Stomach (tissue), 9 donors: ENCODE results near the gene FAM83F. TPM values are rescaled to one million over a fixed set of nuclear protein-coding genes. Genes with fewer than 3 reads are reported as not detected.
A peak's percentile ranks its signal among the peaks of the same experiment; 100 is the strongest.

Experiments used
- DNase-seq, 2 donors: peaks; one replicate each; pipeline versions ENCODE4 v3.0.0 to v3.0.0-alpha.2; 2013 to 2019
- H3K27ac ChIP-seq, 5 donors: fragments of 200-600 bp in 4 of 5; sonication (generic) in 4 of 5; one replicate each; pipeline ENCODE4 v1.5.1; 2013 to 2019; ENCODE audit warnings: mild to moderate bottlenecking in 1 of 5, moderate library complexity in 1 of 5
- H3K27me3 ChIP-seq, 3 donors: fragments of 200-600 bp; sonication (generic); one replicate each; pipeline ENCODE4 v1.5.1; 2017 to 2019; ENCODE audit warnings: mixed run types in 1 of 3
- H3K36me3 ChIP-seq, 4 donors: fragments of 200-600 bp; sonication (generic); 1 replicate in 3 of 4; 2 replicates in 1 of 4; pipeline ENCODE4 v1.5.1; 2016 to 2019
- H3K4me1 ChIP-seq, 4 donors: fragments of 200-600 bp; sonication (generic); one replicate each; pipeline ENCODE4 v1.5.1; 2016 to 2019
- H3K4me3 ChIP-seq, 4 donors: fragments of 200-600 bp; sonication (generic) in 3 of 4; one replicate each; pipeline ENCODE4 v1.5.1; 2016 to 2019; ENCODE audit warnings: mild to moderate bottlenecking in 1 of 4
- H3K9me3 ChIP-seq, 4 donors: fragments of 200-600 bp; sonication (generic); one replicate each; pipeline ENCODE4 v1.5.1; 2016 to 2019
- EP300 ChIP-seq: sonication (generic); formaldehyde crosslinking; IDR thresholded peaks from one replicate; pipeline ENCODE4 v1.6.1; 2017; ENCODE audit warnings: antibody characterized with exemption
- POLR2A ChIP-seq, 4 donors: fragments of 450-650 bp; IDR thresholded peaks; one replicate each; pipeline ENCODE4 v1.6.1; 2016; ENCODE audit warnings: antibody characterized with exemption in 4 of 4, control low read depth in 2 of 4, mild to moderate bottlenecking in 1 of 4, moderate library complexity in 1 of 4
- POLR2AphosphoS5 ChIP-seq, 3 donors: sonication (generic); formaldehyde crosslinking; IDR thresholded peaks; one replicate each; pipeline ENCODE4 v1.6.1; 2016; ENCODE audit warnings: antibody characterized with exemption in 3 of 3
- whole genome bisulfite sequencing, 5 donors: extraction: QIAGEN DNeasy Blood & Tissue Kit in 3 of 5; methylation state at CpG; one replicate each; pipeline versions ENCODE4 v1.1.5 to v1.1.7; 2013 to 2018; 5-methylcytosine and 5-hydroxymethylcytosine counted together
- intact Hi-C: fragments of 100-400 bp; cut with DNase I; formaldehyde crosslinking; loops from one replicate; pipeline ENCODE4 v1.15.1; 2023; ENCODE audit warnings: low total_unique reads
- polyA plus RNA-seq, 3 donors: library from polyadenylated mRNA; stranded (reverse); fragments of 200-250 nt; gene quantifications; one replicate each; pipeline ENCODE4 v1.2.3, GENCODE V29; 2013
- total RNA-seq, 5 donors: library from RNA; depleted of rRNA; stranded (reverse); fragments of >200 nt; gene quantifications; one replicate each; pipeline versions ENCODE4 v1.1.0 to v1.2.3, GENCODE V29; 2014 to 2016
- TF ChIP-seq, protein P1 (sequence below), 7 experiments: fragments of 450-650 bp in 4 of 7; fragments of 200-600 bp in 3 of 7; sonication (generic) in 3 of 7; IDR thresholded peaks; one replicate each; pipeline ENCODE4 v1.5.1; 2016 to 2019; ENCODE audit warnings: antibody characterized with exemption in 7 of 7, control low read depth in 2 of 7, mild to moderate bottlenecking in 1 of 7
- donor health status: healthy with polysubstance abuse.
- donor health status: Bipolar disorder and iron deficiency.
- donor health status: healthy.

The FAM83F gene
- total and polyA plus RNA-seq, 8 donors, result under 0.01 to 17.4 (median 7.6) TPM

GRCh38 chr22:40050258-40050657 lies 55.5 kb downstream of the FAM83F start:
- WGBS, 5 donors, result 66 to 85% (median 76%) methylated on average over 3 of the region's 3 CpGs
- Histone ChIP-seq H3K27ac (peak overlapping the region in 1 of 5 donors; percentile 43), H3K4me3 (no peak overlapping the region), H3K27me3 (no peaks in the 10 kb centered on the region), H3K4me1 (peaks cover 6 to 81% (median 46%) of the 10 kb centered on the region in 4 donors), H3K36me3 (no peaks in the 10 kb centered on the region), H3K9me3 (no peaks in the 10 kb centered on the region)
- intact Hi-C loops, result no loop called here
- TF ChIP-seq EP300 (no peak), POLR2AphosphoS5 (IDR thresholded peaks at IDR 0.05) (no peak), POLR2A (IDR thresholded peaks at IDR 0.05) (no peak)
- TF ChIP-seq, protein P1, sequence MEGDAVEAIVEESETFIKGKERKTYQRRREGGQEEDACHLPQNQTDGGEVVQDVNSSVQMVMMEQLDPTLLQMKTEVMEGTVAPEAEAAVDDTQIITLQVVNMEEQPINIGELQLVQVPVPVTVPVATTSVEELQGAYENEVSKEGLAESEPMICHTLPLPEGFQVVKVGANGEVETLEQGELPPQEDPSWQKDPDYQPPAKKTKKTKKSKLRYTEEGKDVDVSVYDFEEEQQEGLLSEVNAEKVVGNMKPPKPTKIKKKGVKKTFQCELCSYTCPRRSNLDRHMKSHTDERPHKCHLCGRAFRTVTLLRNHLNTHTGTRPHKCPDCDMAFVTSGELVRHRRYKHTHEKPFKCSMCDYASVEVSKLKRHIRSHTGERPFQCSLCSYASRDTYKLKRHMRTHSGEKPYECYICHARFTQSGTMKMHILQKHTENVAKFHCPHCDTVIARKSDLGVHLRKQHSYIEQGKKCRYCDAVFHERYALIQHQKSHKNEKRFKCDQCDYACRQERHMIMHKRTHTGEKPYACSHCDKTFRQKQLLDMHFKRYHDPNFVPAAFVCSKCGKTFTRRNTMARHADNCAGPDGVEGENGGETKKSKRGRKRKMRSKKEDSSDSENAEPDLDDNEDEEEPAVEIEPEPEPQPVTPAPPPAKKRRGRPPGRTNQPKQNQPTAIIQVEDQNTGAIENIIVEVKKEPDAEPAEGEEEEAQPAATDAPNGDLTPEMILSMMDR (IDR thresholded peaks at IDR 0.05), result no peak
- DNase-seq, result no peak

DNA sequence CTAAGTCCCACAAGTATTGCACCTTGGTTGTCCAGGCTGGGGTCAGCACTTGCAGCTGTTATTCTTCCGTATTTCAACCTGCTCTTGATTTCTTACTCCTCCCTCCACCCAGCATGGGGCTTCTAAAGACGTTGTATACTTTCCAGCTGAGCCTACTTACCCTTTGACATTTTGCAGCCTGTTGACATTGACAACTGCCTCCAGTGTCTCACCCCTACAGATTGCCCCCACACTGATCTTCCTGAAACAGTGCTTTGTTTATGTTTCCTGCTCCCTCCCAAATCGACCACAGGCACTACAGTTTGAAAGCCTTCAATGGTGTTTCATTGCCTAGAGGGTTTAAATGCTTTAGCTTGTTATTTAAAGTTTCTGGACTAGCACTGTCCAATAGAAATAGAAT lies 56.6 kb downstream of the FAM83F start:
- intact Hi-C loops, result no loop called here
- H3K4me1 ChIP-seq, result peaks cover 4 to 81% (median 44%) of the 10 kb centered on the region in 4 donors
- TF ChIP-seq POLR2A (IDR thresholded peaks at IDR 0.05) (no peak), EP300 (no peak), POLR2AphosphoS5 (IDR thresholded peaks at IDR 0.05) (no peak)
- TF ChIP-seq, protein P1 (IDR thresholded peaks at IDR 0.05), result no peak
- H3K36me3 ChIP-seq, result no peaks in the 10 kb centered on the region
- H3K4me3 ChIP-seq, result no peak overlapping the region
- H3K9me3 ChIP-seq, result no peaks in the 10 kb centered on the region
- H3K27me3 ChIP-seq, result no peaks in the 10 kb centered on the region
- no peak for DNase-seq
- WGBS, 5 donors, result 14 to 25% (median 24%) methylated on average over 3 of the region's 3 CpGs
- peak overlapping the region in 1 of 5 donors; percentile 43 for H3K27ac ChIP-seq

GRCh38 chr22:40053460-40053859 lies 58.7 kb downstream of the FAM83F start:
- WGBS, 5 donors, result 45 to 68% (median 54%) methylated on average over 1 of the region's 1 CpG
- intact Hi-C loops, result no loop called here
- Histone ChIP-seq H3K27ac (no peak overlapping the region), H3K4me3 (no peak overlapping the region), H3K9me3 (no peaks in the 10 kb centered on the region), H3K4me1 (peaks cover 11 to 76% (median 45%) of the 10 kb centered on the region in 4 donors), H3K27me3 (no peaks in the 10 kb centered on the region), H3K36me3 (no peaks in the 10 kb centered on the region)
- TF ChIP-seq EP300 (no peak), POLR2AphosphoS5 (IDR thresholded peaks at IDR 0.05) (no peak), POLR2A (IDR thresholded peaks at IDR 0.05) (no peak)
- TF ChIP-seq, protein P1 (IDR thresholded peaks at IDR 0.05), result no peak
- DNase-seq, result no peak

GRCh38 chr22:40054486-40054885 lies 59.7 kb downstream of the FAM83F start:
- H3K4me3 ChIP-seq, result no peak overlapping the region
- no peaks in the 10 kb centered on the region for H3K27me3 ChIP-seq
- H3K9me3 ChIP-seq, result no peaks in the 10 kb centered on the region
- TF ChIP-seq EP300, result no peak
- TF ChIP-seq, protein P1 (IDR thresholded peaks at IDR 0.05), result no peak
- TF ChIP-seq POLR2AphosphoS5 (IDR thresholded peaks at IDR 0.05), result no peak
- TF ChIP-seq POLR2A (IDR thresholded peaks at IDR 0.05), result no peak
- H3K27ac ChIP-seq, result no peak overlapping the region
- no peak for DNase-seq
- intact Hi-C loops, result no loop called here
- 91 to 97% (median 93%) methylated on average over 2 of the region's 2 CpGs for WGBS, 5 donors
- H3K4me1 ChIP-seq, result peaks cover 13 to 80% (median 46%) of the 10 kb centered on the region in 4 donors
- no peaks in the 10 kb centered on the region for H3K36me3 ChIP-seq
